Stimulated activated CD4-positive, alpha-beta T cell treated with anti-CD3 and anti-CD28 coated beads, TNF-alpha, amount 100 ng/mL, for 48 hours (primary cell): Measurements from ENCODE around the gene DPP3.

Experiments used
- DNase-seq, 3 donors: peaks; one replicate each; pipeline ENCODE4 v3.0.0-alpha.2; 2020; ENCODE audit warnings: low read depth in 3 of 3

The DPP3 gene

GRCh38 chr11:66479394-66480116 lies 679 bp upstream of the DPP3 start:
- no peak for DNase-seq

GRCh38 chr11:66484806-66485380 lies 4.7 kb downstream of the DPP3 start:
- no peak for DNase-seq

GRCh38 chr11:66488957-66489356 lies 8.7 kb downstream of the DPP3 start:
- DNase-seq: no peak

GRCh38 chr11:66489636-66490035 lies 9.4 kb downstream of the DPP3 start:
- DNase-seq: no peak

GRCh38 chr11:66491315-66491935 lies 11.2 kb downstream of the DPP3 start:
- DNase-seq: no peak

GRCh38 chr11:66492161-66492865 lies 12.1 kb downstream of the DPP3 start:
- no peak for DNase-seq

GRCh38 chr11:66493130-66493529 lies 12.9 kb downstream of the DPP3 start:
- no peak for DNase-seq

- DNase-seq: no peak
Measured at GRCh38 chr11:66494458-66494857, 14.2 kb downstream of the DPP3 start.

GRCh38 chr11:66494935-66495334 lies 14.7 kb downstream of the DPP3 start:
- no peak for DNase-seq

- DNase-seq: no peak
Measured at GRCh38 chr11:66495401-66495854, 15.2 kb downstream of the DPP3 start.

GRCh38 chr11:66497206-66497605 lies 17.0 kb downstream of the DPP3 start:
- no peak for DNase-seq

- DNase-seq: no peak
Measured at GRCh38 chr11:66498506-66498905, 18.3 kb downstream of the DPP3 start.

- no peak for DNase-seq
Measured at GRCh38 chr11:66505276-66505816, 25.1 kb downstream of the DPP3 start.

- no peak for DNase-seq
Measured at GRCh38 chr11:66509131-66509561, 28.9 kb downstream of the DPP3 start.

- peak; percentile 72 to 84 (median 75) for DNase-seq
Measured at GRCh38 chr11:66510271-66510989, 30.2 kb downstream of the DPP3 start, which contains the start of gene BBS1. Gene BBS1 (plus strand): TSS chr11:66510635. CDS start chr11:66510660, 25 bp downstream.

GRCh38 chr11:66510990-66511339 lies 30.7 kb downstream of the DPP3 start:
- no peak for DNase-seq

- no peak for DNase-seq
Measured at GRCh38 chr11:66523611-66524010, 43.4 kb downstream of the DPP3 start.

- DNase-seq: no peak
Measured at GRCh38 chr11:66524304-66525040, 44.2 kb downstream of the DPP3 start.

- no peak for DNase-seq
Measured at GRCh38 chr11:66529069-66529468, 48.8 kb downstream of the DPP3 start.

GRCh38 chr11:66529655-66530054 lies 49.4 kb downstream of the DPP3 start:
- DNase-seq: no peak
